Fibroblast of gingiva (primary cell): Measurements from ENCODE around the gene CHERP.
"Not testable (repeated sequence)": the region's sequence is repeated elsewhere in the genome, so short reads cannot be mapped to it uniquely, and the experiment has no call there.

Experiments
- DNase-seq: peaks from one replicate; pipeline ENCODE4 v3.0.0-alpha.2; 2011; ENCODE audit warnings: low read depth

CHERP gene

GRCh38 chr19:16476401-16476800 is 65.8 kb downstream of the CHERP start:
- DNase-seq, result no peak

GRCh38 chr19:16473875-16474392 is 68.3 kb downstream of the CHERP start:
- no peak for DNase-seq

GRCh38 chr19:16472992-16473391 is 69.2 kb downstream of the CHERP start:
- DNase-seq, result no peak

GRCh38 chr19:16472559-16472899 is 69.7 kb downstream of the CHERP start:
- not testable (repeated sequence) for DNase-seq

GRCh38 chr19:16470911-16471811 is 71.1 kb downstream of the CHERP start:
- DNase-seq, result peak; percentile 34

GRCh38 chr19:16470541-16470910 is 71.7 kb downstream of the CHERP start:
- no peak for DNase-seq
